Endothelial cell of umbilical vein (primary cell): ENCODE results near the gene USP37. TPM values are rescaled to one million over a fixed set of nuclear protein-coding genes. Genes with fewer than 3 reads are reported as not detected.

Experiments used
- BruUV-seq: library from RNA; stranded (reverse); fragments of 400-500 nt; replicated peaks from 2 replicates; lab custom pipeline; 2021; lab: Mats Ljungman, UMichigan
- CTCF ChIA-PET: fragments of 300-600, 350-600 bp; sonication (Branson Sonifier 250); formaldehyde crosslinking; loops from one replicate; lab custom pipeline; 2021; ENCODE audit warnings: antibody characterized with exemption, inconsistent platforms; lab: Charles Lee
- POLR2A ChIA-PET: fragments of 300-600, 350-600 bp; sonication (Branson Sonifier 250); formaldehyde crosslinking; loops from one replicate; lab custom pipeline; 2021; ENCODE audit warnings: antibody characterized with exemption, inconsistent platforms; lab: Charles Lee
- DNase-seq: peaks from one replicate; pipeline ENCODE4 v3.0.0-alpha.2; 2011; ENCODE audit warnings: low read depth, low spot score
- FAIRE-seq: peaks from 2 replicates; lab custom pipeline; 2011; peaks lifted over from hg19 to GRCh38; lab: Jason Lieb, UNC
- H2AFZ ChIP-seq: 2 replicates; pipeline ENCODE4 v1.6.0; 2012; ENCODE audit warnings: low read depth, low read length, control low read depth, inconsistent platforms
- H3K27ac ChIP-seq: 2 replicates; pipeline ENCODE4 v1.5.1; 2011; ENCODE audit warnings: low read depth, mild to moderate bottlenecking, control low read depth, low read length, moderate library complexity; ENCODE audit not compliant: insufficient read depth
- H3K27me3 ChIP-seq, 2 experiments: 2 replicates each; pipeline versions ENCODE4 v1.6.0 to v1.6.1; 2011; ENCODE audit warnings: low read length in 2 of 2, mixed read lengths in 1 of 2; ENCODE audit not compliant: control insufficient read depth in 2 of 2, insufficient read depth in 2 of 2
- H3K36me3 ChIP-seq, 2 experiments: 2 replicates in 1 of 2; 3 replicates in 1 of 2; pipeline ENCODE4 v1.5.1; 2011; ENCODE audit warnings: low read length in 2 of 2, mild to moderate bottlenecking in 1 of 2, moderate library complexity in 1 of 2; ENCODE audit not compliant: control insufficient read depth in 2 of 2, insufficient read depth in 2 of 2; ENCODE audit errors: extremely low read depth in 1 of 2
- H3K4me1 ChIP-seq: 3 replicates; pipeline ENCODE4 v1.5.1; 2011; ENCODE audit warnings: mild to moderate bottlenecking, low read length; ENCODE audit not compliant: control insufficient read depth, insufficient read depth; ENCODE audit errors: extremely low read depth
- H3K4me2 ChIP-seq: 2 replicates; pipeline ENCODE4 v1.6.1; 2011; ENCODE audit warnings: low read length, control low read depth, mixed read lengths; ENCODE audit not compliant: insufficient read depth
- H3K4me3 ChIP-seq, 3 experiments: fragments of 200-600 bp in 1 of 3; sonication (generic), shearing (Covaris generic) in 1 of 3; replicated peaks in 1 of 3; 2 replicates each; pipeline ENCODE4 v1.5.1; 2011 to 2016; ENCODE audit warnings: control low read depth in 3 of 3, low read length in 3 of 3, mild to moderate bottlenecking in 2 of 3, inconsistent platforms in 1 of 3, low read depth in 1 of 3, moderate library complexity in 1 of 3; ENCODE audit not compliant: insufficient read depth in 1 of 3
- H3K79me2 ChIP-seq: 2 replicates; pipeline ENCODE4 v1.6.0; 2012; ENCODE audit warnings: low read length, inconsistent platforms; ENCODE audit not compliant: control insufficient read depth, insufficient read depth
- H3K9ac ChIP-seq: replicated peaks from 2 replicates; pipeline ENCODE3; 2011; ENCODE audit warnings: low read length, control low read depth; ENCODE audit not compliant: insufficient read depth; ENCODE audit errors: extremely low read depth
- H3K9me1 ChIP-seq: replicated peaks from 3 replicates; pipeline ENCODE4 v1.6.0; 2011; ENCODE audit warnings: mild to moderate bottlenecking, low read length; ENCODE audit not compliant: control insufficient read depth, insufficient read depth; ENCODE audit errors: extremely low read depth
- H3K9me3 ChIP-seq: replicated peaks from 2 replicates; pipeline ENCODE4 v1.5.1; 2012; ENCODE audit warnings: low read length, inconsistent platforms; ENCODE audit not compliant: control insufficient read depth, insufficient read depth
- H4K20me1 ChIP-seq: replicated peaks from 2 replicates; pipeline ENCODE3; 2011; ENCODE audit warnings: mild to moderate bottlenecking, low read length; ENCODE audit not compliant: control insufficient read depth, insufficient read depth; ENCODE audit errors: extremely low read depth
- CTCF ChIP-seq, 2 donors: IDR thresholded peaks; 1 replicate in 1 of 2; 2 replicates in 1 of 2; pipeline ENCODE4 v1.5.1; 2011; ENCODE audit warnings: low read length in 2 of 2, mild to moderate bottlenecking in 2 of 2, moderate library complexity in 2 of 2, control low read depth in 1 of 2, inconsistent platforms in 1 of 2, low read depth in 1 of 2; ENCODE audit not compliant: insufficient read depth in 1 of 2; ENCODE audit errors: extremely low read depth in 1 of 2
- EZH2 ChIP-seq: IDR thresholded peaks from 2 replicates; pipeline ENCODE4 v1.6.1; 2012; ENCODE audit warnings: borderline replicate concordance, low read depth, mild to moderate bottlenecking, moderate library complexity, low read length, inconsistent platforms; ENCODE audit not compliant: severe bottlenecking
- FOS ChIP-seq: IDR thresholded peaks from 2 replicates; pipeline ENCODE4 v1.6.1; 2011; ENCODE audit warnings: mild to moderate bottlenecking, low read length, moderate library complexity, borderline replicate concordance; ENCODE audit not compliant: insufficient read depth
- GATA2 ChIP-seq: IDR thresholded peaks from 2 replicates; pipeline ENCODE4 v1.7.0; 2011; ENCODE audit warnings: low read depth, mild to moderate bottlenecking, moderate library complexity, mixed read lengths, low read length; ENCODE audit not compliant: insufficient read length, insufficient read depth
- JUN ChIP-seq: IDR thresholded peaks from 2 replicates; pipeline ENCODE4 v1.6.1; 2011; ENCODE audit warnings: borderline replicate concordance, low read depth; ENCODE audit not compliant: insufficient read length, insufficient read depth
- MAX ChIP-seq: IDR thresholded peaks from 2 replicates; pipeline ENCODE4 v1.6.1; 2011; ENCODE audit not compliant: insufficient read depth, insufficient read length
- MYC ChIP-seq: IDR thresholded peaks from one replicate; pipeline ENCODE4 v1.6.1; 2011; ENCODE audit warnings: mild to moderate bottlenecking, low read depth, low read length
- POLR2A ChIP-seq: IDR thresholded peaks from 2 replicates; pipeline ENCODE4 v1.6.1; 2012; ENCODE audit warnings: low read depth, mild to moderate bottlenecking, control low read depth, low read length
- POLR2AphosphoS5 ChIP-seq: IDR thresholded peaks from 2 replicates; pipeline ENCODE4 v1.6.1; 2012; ENCODE audit warnings: low read depth, mild to moderate bottlenecking, control low read depth, low read length, moderate library complexity; ENCODE audit not compliant: insufficient read depth
- dilution Hi-C: fragments of 300-500 bp; cut with MboI; formaldehyde crosslinking; loops from one replicate; pipeline ENCODE4 v1.15.0; 2019; ENCODE audit warnings: low sequenced_read_pairs; ENCODE audit not compliant: extremely low pct_ligation_motif_present
- intact Hi-C: fragments of 100-400 bp; cut with micrococcal nuclease; formaldehyde crosslinking; loops from one replicate; pipeline ENCODE4 v1.10.0; 2022
- polyA plus RNA-seq, 4 experiments: library from polyadenylated mRNA; depleted of rRNA in 3 of 4; stranded (reverse) in 3 of 4; unstranded in 1 of 4; fragments of >200 nt; gene quantifications; 2 replicates each; pipeline versions ENCODE4 v1.2.1 to v1.2.3, GENCODE V29; 2011 to 2012; ENCODE audit warnings: missing spikeins in 1 of 4
- total RNA-seq: library from RNA; stranded (reverse); gene quantifications from 2 replicates; pipeline ENCODE4 v1.2.3, GENCODE V29; 2021

USP37 gene
- total and polyA plus RNA-seq, 2 donors (not counting 3 experiments of a cell fraction or from before 2014, with no cell fraction given) = 1.9 to 14.4 TPM

GRCh38 chr2:218406949-218407618 is 161.1 kb downstream of the USP37 start:
- ChIA-PET POLR2A (no interaction called here), CTCF (interaction anchor here (1.0 to 5.0 kb wide), 6 partner anchors 11 to 134 kb away, joined by 3 to 26 read pairs (median 6); no protein-coding TSS in a partner anchor)
- Histone ChIP-seq H3K27ac (peak overlapping the region; percentile 81), H4K20me1 (no peaks in the 10 kb centered on the region), H3K36me3 (peaks cover 0 to 21% of the 10 kb centered on the region in 2 experiments), H3K79me2 (peaks cover 3% of the 10 kb centered on the region), H2AFZ (peak overlapping the region; percentile 82), H3K9me3 (no peaks in the 10 kb centered on the region), H3K9ac (peak overlapping the region; percentile 62), H3K9me1 (no peaks in the 10 kb centered on the region), H3K4me2 (peak overlapping the region; percentile 74), H3K4me1 (peaks cover 19% of the 10 kb centered on the region), H3K27me3 (no peaks in the 10 kb centered on the region), H3K4me3 (peak overlapping the region in 2 of 3 experiments; percentile 16 to 25)
- DNase-seq (peak; percentile 39), FAIRE-seq (peak; percentile 72)
- intact Hi-C loops = loop anchor here (1.0 to 5.0 kb wide), 8 partner anchors 9 to 440 kb away; partner anchors contain the start of genes CNOT9 and USP37
- dilution Hi-C loops = no loop called here
- TF ChIP-seq POLR2AphosphoS5 = no peak
- no peak for TF ChIP-seq CTCF (IDR thresholded peaks at IDR 0.05; ENCODE audit: extremely low read depth in 1 of 2, insufficient read depth in 1 of 2, low read depth in 1 of 2, low read length in 2 of 2)
- no peak for TF ChIP-seq POLR2A
- TF ChIP-seq MAX = no peak
- no peak for TF ChIP-seq GATA2
- TF ChIP-seq EZH2 = no peak
- no peak for TF ChIP-seq FOS
- TF ChIP-seq JUN = no peak
- no peak for TF ChIP-seq MYC
- TSS peak; percentile 2 for BruUV-seq
